OCI-LY3 (cell line): ENCODE data around the gene CD302.

Experiments used
- H2AFZ ChIP-seq: fragments of 200-600, 300-600 bp; shearing (Covaris generic); 2 replicates; pipeline ENCODE4 v1.6.0; 2014; ENCODE audit warnings: antibody characterized with exemption, low read depth, low read length
- H3K27ac ChIP-seq: fragments of 200-600, 300-600 bp; sonication (generic); 2 replicates; pipeline ENCODE4 v1.5.1; 2014; ENCODE audit warnings: mild to moderate bottlenecking, low read length, moderate library complexity, mixed read lengths
- H3K27me3 ChIP-seq: fragments of 200-600, 300-600 bp; sonication (generic); 2 replicates; pipeline ENCODE4 v1.6.1; 2014; ENCODE audit warnings: low read depth, low read length, mixed read lengths
- H3K36me3 ChIP-seq: fragments of 200-600, 300-600 bp; sonication (generic); replicated peaks from 2 replicates; pipeline ENCODE3; 2014; ENCODE audit warnings: low read depth, low read length, mixed read lengths
- H3K4me1 ChIP-seq: fragments of 300-600, 200-600 bp; sonication (generic); 2 replicates; pipeline ENCODE4 v1.6.1; 2014; ENCODE audit warnings: low read length, mixed read lengths
- H3K4me2 ChIP-seq: fragments of 200-600, 300-600 bp; sonication (generic); 2 replicates; pipeline ENCODE4 v1.6.1; 2014; ENCODE audit warnings: low read length, mixed read lengths
- H3K4me3 ChIP-seq: fragments of 300-600, 200-600 bp; sonication (generic); 2 replicates; pipeline ENCODE4 v1.5.1; 2014; ENCODE audit warnings: antibody characterized with exemption, mild to moderate bottlenecking, low read length, moderate library complexity
- H3K79me2 ChIP-seq: fragments of 300-600, 200-600 bp; shearing (Covaris generic); 2 replicates; pipeline ENCODE4 v1.6.1; 2014; ENCODE audit warnings: mild to moderate bottlenecking, low read length, mixed read lengths
- H3K9ac ChIP-seq: fragments of 300-600, 200-600 bp; shearing (Covaris generic); 2 replicates; pipeline ENCODE4 v1.6.0; 2014; ENCODE audit warnings: mild to moderate bottlenecking, low read length, moderate library complexity
- H3K9me3 ChIP-seq: fragments of 200-600, 300-600 bp; shearing (Covaris generic); 2 replicates; pipeline ENCODE4 v1.6.1; 2014; ENCODE audit warnings: low read length, mixed read lengths; ENCODE audit not compliant: insufficient read depth
- H4K20me1 ChIP-seq: fragments of 200-600, 300-600 bp; sonication (generic); 2 replicates; pipeline ENCODE4 v1.6.1; 2016; ENCODE audit warnings: low read length, mixed read lengths; ENCODE audit not compliant: insufficient read depth
- CTCF ChIP-seq: fragments of 200-600, 300-600 bp; sonication (generic); IDR thresholded peaks from 2 replicates; pipeline ENCODE4 v1.5.1; 2014; ENCODE audit warnings: antibody characterized with exemption, low read length, low read depth
- EZH2phosphoT487 ChIP-seq: fragments of 200-600 bp; shearing (Covaris generic); IDR thresholded peaks from 2 replicates; pipeline ENCODE4 v1.6.1; 2018; ENCODE audit warnings: antibody characterized with exemption, mixed run types, low read depth

Gene CD302

GRCh38 chr2:159799833-159800232 lies 1.8 kb upstream of the CD302 start:
- peaks cover 12% of the 10 kb centered on the region for H3K36me3 ChIP-seq
- no peak overlapping the region for H3K27ac ChIP-seq
- H3K4me3 ChIP-seq = no peak overlapping the region
- H3K79me2 ChIP-seq = no peaks in the 10 kb centered on the region
- no peak for TF ChIP-seq CTCF
- TF ChIP-seq EZH2phosphoT487 = no peak
- H3K4me1 ChIP-seq = peaks cover 11% of the 10 kb centered on the region
- no peaks in the 10 kb centered on the region for H4K20me1 ChIP-seq
- H2AFZ ChIP-seq = no peak overlapping the region
- H3K27me3 ChIP-seq = no peaks in the 10 kb centered on the region
- H3K9ac ChIP-seq = no peak overlapping the region
- no peak overlapping the region for H3K4me2 ChIP-seq
- H3K9me3 ChIP-seq = no peaks in the 10 kb centered on the region

- no peaks in the 10 kb centered on the region for H3K27me3 ChIP-seq
- H3K36me3 ChIP-seq = peaks cover 10% of the 10 kb centered on the region
- no peak for TF ChIP-seq EZH2phosphoT487
- no peak for TF ChIP-seq CTCF
- no peak overlapping the region for H3K4me3 ChIP-seq
- H3K9me3 ChIP-seq = no peaks in the 10 kb centered on the region
- no peak overlapping the region for H3K9ac ChIP-seq
- no peak overlapping the region for H2AFZ ChIP-seq
- H3K4me1 ChIP-seq = peaks cover 11% of the 10 kb centered on the region
- no peaks in the 10 kb centered on the region for H3K79me2 ChIP-seq
- no peaks in the 10 kb centered on the region for H4K20me1 ChIP-seq
- no peak overlapping the region for H3K4me2 ChIP-seq
- no peak overlapping the region for H3K27ac ChIP-seq
Observed at GRCh38 chr2:159798376-159798725, 343 bp upstream of the CD302 start.

GRCh38 chr2:159797225-159797542 lies 824 bp downstream of the CD302 start:
- peaks cover 10% of the 10 kb centered on the region for H3K36me3 ChIP-seq
- no peaks in the 10 kb centered on the region for H3K27me3 ChIP-seq
- H3K4me3 ChIP-seq = no peak overlapping the region
- no peaks in the 10 kb centered on the region for H3K79me2 ChIP-seq
- TF ChIP-seq CTCF (no peak), EZH2phosphoT487 (no peak)
- H3K9ac ChIP-seq = no peak overlapping the region
- H2AFZ ChIP-seq = no peak overlapping the region
- H4K20me1 ChIP-seq = no peaks in the 10 kb centered on the region
- H3K4me2 ChIP-seq = no peak overlapping the region
- no peaks in the 10 kb centered on the region for H3K9me3 ChIP-seq
- peaks cover 5% of the 10 kb centered on the region for H3K4me1 ChIP-seq
- H3K27ac ChIP-seq = no peak overlapping the region

GRCh38 chr2:159795841-159796690 lies 1.9 kb downstream of the CD302 start:
- H3K27me3 ChIP-seq = no peaks in the 10 kb centered on the region
- H3K9me3 ChIP-seq = no peaks in the 10 kb centered on the region
- no peaks in the 10 kb centered on the region for H3K79me2 ChIP-seq
- H2AFZ ChIP-seq = no peak overlapping the region
- no peak overlapping the region for H3K4me3 ChIP-seq
- no peaks in the 10 kb centered on the region for H4K20me1 ChIP-seq
- TF ChIP-seq EZH2phosphoT487 = no peak
- TF ChIP-seq CTCF = no peak
- H3K4me1 ChIP-seq = peaks cover 2% of the 10 kb centered on the region
- no peak overlapping the region for H3K27ac ChIP-seq
- peaks cover 10% of the 10 kb centered on the region for H3K36me3 ChIP-seq
- H3K4me2 ChIP-seq = no peak overlapping the region
- H3K9ac ChIP-seq = no peak overlapping the region
